GM19238 (cell line): ENCODE measurements around the gene IKBIP.
"Not testable (repeated sequence)": the region's sequence is repeated elsewhere in the genome, so short reads cannot be mapped to it uniquely, and the experiment has no call there.

Experiments used
- DNase-seq: peaks from one replicate; pipeline ENCODE4 v3.0.0; 2011; ENCODE audit warnings: low spot score; ENCODE audit not compliant: insufficient read length

IKBIP gene

DNA sequence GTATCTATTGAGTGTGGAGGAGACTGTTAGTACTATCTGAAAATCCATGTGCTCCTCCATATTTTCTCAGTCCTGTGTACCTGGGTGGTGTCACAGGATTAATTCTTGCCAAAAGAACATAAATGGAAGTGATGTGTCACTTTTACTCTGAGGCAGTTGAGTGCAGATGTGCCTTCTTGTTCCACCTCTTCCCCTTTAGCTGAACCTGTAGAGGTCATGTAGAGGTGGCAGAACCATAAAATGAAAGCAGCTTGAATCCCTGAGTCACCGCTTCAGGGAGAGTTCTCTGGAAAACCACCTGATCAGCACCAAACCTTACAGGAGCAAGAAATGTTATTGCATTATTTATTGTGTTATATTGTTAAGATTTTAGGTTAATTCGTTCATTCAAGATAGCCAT lies 65.8 kb downstream of the IKBIP start:
- no peak for DNase-seq

DNA sequence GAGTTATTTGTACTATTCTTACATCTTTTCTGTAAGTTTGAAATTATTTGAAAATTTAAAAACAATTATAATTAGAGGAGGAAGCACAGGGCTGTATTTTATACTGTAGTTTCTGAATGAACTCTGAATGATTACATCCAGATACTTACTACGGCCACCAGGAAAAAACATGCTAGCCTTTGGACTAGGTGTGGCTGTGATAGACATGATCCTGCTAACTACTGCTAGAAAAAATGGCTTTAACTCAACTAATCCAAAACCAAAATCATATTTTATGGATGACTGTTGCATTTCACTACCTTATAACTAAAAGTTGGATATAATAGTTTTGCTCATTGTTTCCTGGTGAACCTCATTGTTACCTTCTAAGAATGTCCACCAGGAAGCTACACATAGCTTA lies 66.2 kb downstream of the IKBIP start:
- no peak for DNase-seq

- DNase-seq: not testable (repeated sequence)
These were observed 67.8 kb downstream of the IKBIP start for GRCh38 chr12:98576795-98577194.

GRCh38 chr12:98575013-98575412 lies 69.6 kb downstream of the IKBIP start:
- DNase-seq: no peak
